ENCODE results near the gene ZNF436. TPM values are rescaled to one million over a fixed set of nuclear protein-coding genes. Genes with fewer than 3 reads are reported as not detected.
A peak's percentile ranks its signal among the peaks of the same experiment; 100 is the strongest.

Gene ZNF436
- total RNA-seq, 2 donors from 2014 or later = 8.9 to 10.3 TPM

DNA sequence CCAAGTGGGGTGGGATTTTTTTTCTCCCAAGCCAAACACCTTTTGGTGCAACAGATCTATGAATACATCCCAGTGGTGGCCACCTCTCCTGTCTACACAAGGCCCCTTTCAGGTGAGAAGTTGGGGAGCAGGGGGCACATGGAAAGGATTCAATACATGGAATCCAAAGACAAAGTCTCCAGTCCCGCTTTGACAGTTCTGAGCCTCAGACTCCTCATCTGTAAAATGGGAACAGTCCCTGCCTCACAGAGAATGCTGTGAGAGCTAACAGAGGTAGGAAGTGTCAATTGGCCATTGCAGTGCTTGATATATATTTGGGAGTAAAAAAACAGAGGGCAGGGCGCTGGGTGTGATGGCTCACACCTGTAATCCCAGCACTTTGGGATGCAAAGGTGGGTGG is 26.7 kb upstream of the ZNF436 start:
- peaks cover 12% of the 10 kb centered on the region for H3K9me3 ChIP-seq (ENCODE audit: control insufficient read depth, low read length)
- H3K27ac ChIP-seq (ENCODE audit: low read depth, low read length) = no peak overlapping the region
- Mint-ChIP-seq H3K27me3 (ENCODE audit: insufficient read depth) (peaks cover 69% of the 10 kb centered on the region), H3K4me1 (peaks cover 10% of the 10 kb centered on the region), H3K4me3 (no peak overlapping the region), H3K36me3 (ENCODE audit: low read depth) (no peaks in the 10 kb centered on the region), H3K27ac (no peak overlapping the region), H3K9me3 (no peaks in the 10 kb centered on the region)
- H3K4me3 ChIP-seq (ENCODE audit: low read length) = no peak overlapping the region
- no peaks in the 10 kb centered on the region for H3K4me1 ChIP-seq (ENCODE audit: control insufficient read depth, insufficient read depth, low read length)
- no peaks in the 10 kb centered on the region for H3K36me3 ChIP-seq (ENCODE audit: control insufficient read depth, insufficient read depth, low read length)
- no peak for TF ChIP-seq CTCF (conservative IDR thresholded peaks at IDR 0.05)
- no peak for DNase-seq
- peaks cover 28% of the 10 kb centered on the region for H3K27me3 ChIP-seq (ENCODE audit: control insufficient read depth, insufficient read depth, low read length, poor library complexity, severe bottlenecking)
- WGBS, 2 experiments (ENCODE audit: insufficient coverage in 1 of 2, insufficient read length in 1 of 2) = 91 to 100% methylated on average over 1 to 2 of the region's 2 CpGs
- no peak overlapping the region for H3K9ac ChIP-seq (ENCODE audit: extremely low read depth, low read length, poor library complexity, severe bottlenecking)

DNA sequence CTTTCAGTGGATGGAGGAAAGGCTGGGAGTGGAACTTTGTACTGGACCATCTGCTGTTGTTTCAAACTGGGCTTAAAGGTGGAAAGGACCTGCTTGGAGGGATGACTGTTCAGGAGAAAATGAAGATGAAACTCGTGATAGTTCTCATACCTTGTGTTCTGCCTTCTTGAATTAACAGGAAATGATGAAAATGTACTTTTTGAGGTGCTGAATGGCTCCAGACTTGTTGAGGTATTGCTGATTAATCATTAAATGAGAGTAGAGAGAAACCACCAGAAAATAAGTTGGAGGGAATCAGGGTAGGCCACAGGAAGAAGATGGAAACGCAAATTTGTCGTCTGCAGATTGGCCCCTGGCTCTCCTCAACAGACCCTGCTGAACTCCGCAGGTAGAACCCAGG is 26.2 kb upstream of the ZNF436 start:
- WGBS, 2 experiments (ENCODE audit: insufficient coverage in 1 of 2, insufficient read length in 1 of 2) = 87 to 92% methylated on average over 4 of the region's 4 CpGs
- Histone ChIP-seq H3K27ac (ENCODE audit: low read depth, low read length) (no peak overlapping the region), H3K27me3 (ENCODE audit: control insufficient read depth, insufficient read depth, low read length, poor library complexity, severe bottlenecking) (peaks cover 28% of the 10 kb centered on the region), H3K4me3 (ENCODE audit: low read length) (no peak overlapping the region), H3K36me3 (ENCODE audit: control insufficient read depth, insufficient read depth, low read length) (no peaks in the 10 kb centered on the region), H3K4me1 (ENCODE audit: control insufficient read depth, insufficient read depth, low read length) (no peaks in the 10 kb centered on the region), H3K9me3 (ENCODE audit: control insufficient read depth, low read length) (peaks cover 12% of the 10 kb centered on the region), H3K9ac (ENCODE audit: extremely low read depth, low read length, poor library complexity, severe bottlenecking) (no peak overlapping the region)
- Mint-ChIP-seq H3K27ac (no peak overlapping the region), H3K9me3 (no peaks in the 10 kb centered on the region), H3K27me3 (ENCODE audit: insufficient read depth) (peaks cover 67% of the 10 kb centered on the region), H3K4me3 (no peak overlapping the region), H3K4me1 (peaks cover 10% of the 10 kb centered on the region), H3K36me3 (ENCODE audit: low read depth) (no peaks in the 10 kb centered on the region)
- DNase-seq = no peak
- TF ChIP-seq CTCF (conservative IDR thresholded peaks at IDR 0.05) = no peak

- no peak overlapping the region for H3K4me3 ChIP-seq (ENCODE audit: low read length)
- peaks cover 67% of the 10 kb centered on the region for H3K27me3 Mint-ChIP-seq (ENCODE audit: insufficient read depth)
Observed at GRCh38 chr1:23395154-23395724, 25.6 kb upstream of the ZNF436 start.

More at GRCh38 chr1:23395154-23395724, 25.6 kb upstream of the ZNF436 start:
- Mint-ChIP-seq H3K27ac (peak overlapping the region; percentile 24), H3K36me3 (ENCODE audit: low read depth) (no peaks in the 10 kb centered on the region), H3K4me1 (peaks cover 10% of the 10 kb centered on the region), H3K9me3 (no peaks in the 10 kb centered on the region), H3K4me3 (no peak overlapping the region)
- H3K27me3 ChIP-seq (ENCODE audit: control insufficient read depth, insufficient read depth, low read length, poor library complexity, severe bottlenecking) = peaks cover 27% of the 10 kb centered on the region
- no peaks in the 10 kb centered on the region for H3K36me3 ChIP-seq (ENCODE audit: control insufficient read depth, insufficient read depth, low read length)
- H3K27ac ChIP-seq (ENCODE audit: low read depth, low read length) = peak overlapping the region; percentile 66
- DNase-seq = peak; percentile 78
- no peaks in the 10 kb centered on the region for H3K4me1 ChIP-seq (ENCODE audit: control insufficient read depth, insufficient read depth, low read length)
- WGBS, 2 experiments (ENCODE audit: insufficient coverage in 1 of 2, insufficient read length in 1 of 2) = 40 to 50% methylated on average over 2 to 8 of the region's 8 CpGs
- peaks cover 12% of the 10 kb centered on the region for H3K9me3 ChIP-seq (ENCODE audit: control insufficient read depth, low read length)
- TF ChIP-seq CTCF (conservative IDR thresholded peaks at IDR 0.05) = no peak
- no peak overlapping the region for H3K9ac ChIP-seq (ENCODE audit: extremely low read depth, low read length, poor library complexity, severe bottlenecking)
